Ovary (tissue), 9 donors: ENCODE measurements around the gene SYT9. TPM values are rescaled to one million over a fixed set of nuclear protein-coding genes. Genes with fewer than 3 reads are reported as not detected.

Experiments used
- DNase-seq, 5 donors: peaks; one replicate each; pipeline ENCODE4 v3.0.0-alpha.2; 2019 to 2020
- H3K27ac ChIP-seq, 2 donors: fragments of 200-600 bp; one replicate each; pipeline versions ENCODE4 v1.5.1 to v1.8.0; 2019 to 2022
- H3K27me3 ChIP-seq: fragments of 200-600 bp; one replicate; pipeline ENCODE4 v1.8.0; 2022
- H3K36me3 ChIP-seq: fragments of 200-600 bp; sonication (generic); one replicate; pipeline ENCODE4 v1.5.1; 2019
- H3K4me1 ChIP-seq: one replicate; pipeline ENCODE4 v1.8.1; 2013; ENCODE audit warnings: mild to moderate bottlenecking, moderate library complexity; ENCODE audit not compliant: insufficient read depth
- H3K4me3 ChIP-seq: fragments of 200-600 bp; sonication (generic); one replicate; pipeline ENCODE4 v1.5.1; 2017
- H3K9me3 ChIP-seq, 2 donors: fragments of 200-600 bp in 1 of 2; sonication (generic) in 1 of 2; one replicate each; pipeline versions ENCODE4 v1.5.1 to v1.8.1; 2013 to 2019; ENCODE audit warnings: mild to moderate bottlenecking in 1 of 2, moderate library complexity in 1 of 2
- EP300 ChIP-seq: sonication (generic); formaldehyde crosslinking; IDR thresholded peaks from one replicate; pipeline ENCODE4 v1.6.1; 2017; ENCODE audit warnings: antibody characterized with exemption
- POLR2A ChIP-seq: fragments of 450-650 bp; IDR thresholded peaks from one replicate; pipeline ENCODE4 v1.6.1; 2017; ENCODE audit warnings: antibody characterized with exemption, mild to moderate bottlenecking, moderate library complexity
- WGBS, 3 donors: extraction: QIAGEN DNeasy Blood & Tissue Kit in 1 of 3; methylation state at CpG; one replicate each; pipeline versions ENCODE4 v1.1.5 to v1.1.7; 2013 to 2017; 5-methylcytosine and 5-hydroxymethylcytosine counted together
- intact Hi-C, 4 donors: fragments of 100-400 bp; cut with DNase I; formaldehyde crosslinking; loops; one replicate each; pipeline versions ENCODE4 v1.11.0 to v1.15.1; 2022 to 2023
- polyA plus RNA-seq, 2 donors: library from polyadenylated mRNA; stranded (reverse); fragments of 200-250 nt in 1 of 2; fragments of 350-450 nt in 1 of 2; fragmentation: Illumina TruSeq in 1 of 2; extraction: RNeasy Lipid Tissue Mini Kit (QIAGEN cat#74804) in 1 of 2; gene quantifications; one replicate each; pipeline ENCODE4 v1.2.3, GENCODE V29; 2013 to 2014
- total RNA-seq, 7 donors: library from RNA; depleted of rRNA in 2 of 7; stranded (reverse); fragments of >200 nt in 2 of 7; fragmentation: NEBNext Ultra II Directional in 3 of 7; extraction: Animal tissue kit (Norgen Biotek cat#: 25700) in 3 of 7; gene quantifications; one replicate each; pipeline versions ENCODE4 v1.1.0 to v1.2.4, GENCODE V29; 2016 to 2023
- TF ChIP-seq, protein P1 (sequence below), 3 donors: fragments of 450-650 bp in 2 of 3; fragments of 200-600 bp in 1 of 3; IDR thresholded peaks; one replicate each; pipeline versions ENCODE4 v1.5.1 to v1.8.0; 2016 to 2022; ENCODE audit warnings: antibody characterized with exemption in 3 of 3, mild to moderate bottlenecking in 1 of 3
- donor health status: DM: no; HTN: no; CAD: no; lungs with moderate emphysema.
- donor health status: DM: no; HTN: no; CAD: no.
- donor health status: Bipolar disorder and iron deficiency.
- donor health status: DM: yes; HTN: yes; CAD: no.
- donor health status: DM: no; HTN: no; CAD: no.
- donor health status: DM: yes; HTN: yes; CAD: no.

The SYT9 gene
- total and polyA plus RNA-seq, 9 donors = 0.05 to 0.48 (median 0.13) TPM; not detected in 3

DNA sequence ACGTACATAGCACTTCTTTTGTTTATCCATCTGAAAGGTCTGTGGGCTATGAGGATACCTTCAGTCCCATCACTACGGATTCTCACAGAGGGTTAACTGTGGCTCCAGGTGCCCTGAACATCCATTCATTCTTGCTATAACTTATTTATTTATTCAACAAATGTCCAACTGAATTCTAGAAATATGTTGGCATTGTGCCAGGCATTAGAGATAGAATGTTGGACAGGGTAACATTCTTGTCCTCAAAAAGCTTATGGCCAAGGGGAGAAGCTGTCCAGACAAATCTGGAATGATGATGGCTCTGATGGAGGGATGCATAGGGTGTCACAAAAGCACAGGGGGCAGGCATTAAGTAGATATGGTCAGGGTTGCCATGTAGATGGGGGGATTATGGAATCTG lies 242.0 kb downstream of the SYT9 start:
- Histone ChIP-seq H3K4me3 (no peak overlapping the region), H3K27me3 (no peaks in the 10 kb centered on the region), H3K36me3 (no peaks in the 10 kb centered on the region), H3K9me3 (no peaks in the 10 kb centered on the region), H3K4me1 (no peaks in the 10 kb centered on the region), H3K27ac (no peak overlapping the region)
- no peak for TF ChIP-seq POLR2A
- TF ChIP-seq, protein P1, sequence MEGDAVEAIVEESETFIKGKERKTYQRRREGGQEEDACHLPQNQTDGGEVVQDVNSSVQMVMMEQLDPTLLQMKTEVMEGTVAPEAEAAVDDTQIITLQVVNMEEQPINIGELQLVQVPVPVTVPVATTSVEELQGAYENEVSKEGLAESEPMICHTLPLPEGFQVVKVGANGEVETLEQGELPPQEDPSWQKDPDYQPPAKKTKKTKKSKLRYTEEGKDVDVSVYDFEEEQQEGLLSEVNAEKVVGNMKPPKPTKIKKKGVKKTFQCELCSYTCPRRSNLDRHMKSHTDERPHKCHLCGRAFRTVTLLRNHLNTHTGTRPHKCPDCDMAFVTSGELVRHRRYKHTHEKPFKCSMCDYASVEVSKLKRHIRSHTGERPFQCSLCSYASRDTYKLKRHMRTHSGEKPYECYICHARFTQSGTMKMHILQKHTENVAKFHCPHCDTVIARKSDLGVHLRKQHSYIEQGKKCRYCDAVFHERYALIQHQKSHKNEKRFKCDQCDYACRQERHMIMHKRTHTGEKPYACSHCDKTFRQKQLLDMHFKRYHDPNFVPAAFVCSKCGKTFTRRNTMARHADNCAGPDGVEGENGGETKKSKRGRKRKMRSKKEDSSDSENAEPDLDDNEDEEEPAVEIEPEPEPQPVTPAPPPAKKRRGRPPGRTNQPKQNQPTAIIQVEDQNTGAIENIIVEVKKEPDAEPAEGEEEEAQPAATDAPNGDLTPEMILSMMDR (IDR thresholded peaks at IDR 0.05) = no peak
- no peak for DNase-seq
- intact Hi-C loops = no loop called here
- 87 to 98% (median 91%) methylated on average over 2 of the region's 2 CpGs for WGBS, 3 donors

DNA sequence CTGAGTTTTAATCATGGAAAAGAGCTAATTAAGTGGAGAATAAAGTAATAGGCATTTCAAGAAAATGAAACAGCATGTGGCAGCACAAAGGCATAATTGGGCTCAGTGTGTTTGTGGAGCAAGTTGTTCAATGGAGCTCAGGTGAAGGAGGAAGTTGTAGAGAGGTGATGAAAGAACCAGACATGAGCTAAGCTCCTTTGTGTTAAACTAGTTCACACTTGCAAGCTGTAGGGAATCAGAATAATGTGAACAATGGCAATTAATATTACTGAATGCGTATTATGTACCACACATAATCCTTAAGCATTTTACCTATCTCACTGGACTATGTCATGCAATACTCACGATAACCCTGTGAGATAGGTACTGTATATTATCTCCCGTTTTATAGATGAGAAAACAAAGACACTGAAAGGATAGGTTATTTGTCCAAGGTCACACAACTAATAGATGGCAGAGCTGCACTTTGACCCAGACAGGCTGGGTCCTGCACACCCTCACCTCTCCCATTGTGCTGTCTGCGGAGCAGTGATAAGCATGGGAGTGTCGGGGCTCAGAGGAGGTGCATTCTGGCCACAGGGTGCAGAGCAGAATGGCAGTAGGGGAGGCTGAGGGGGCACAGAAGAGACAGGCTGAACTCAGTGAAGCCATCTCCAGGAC lies 242.5 kb downstream of the SYT9 start:
- H3K36me3 ChIP-seq = no peaks in the 10 kb centered on the region
- intact Hi-C loops = no loop called here
- no peak overlapping the region for H3K27ac ChIP-seq
- H3K4me1 ChIP-seq = no peaks in the 10 kb centered on the region
- TF ChIP-seq, protein P1 (IDR thresholded peaks at IDR 0.05) = no peak
- TF ChIP-seq EP300 (no peak), POLR2A (no peak)
- no peak overlapping the region for H3K4me3 ChIP-seq
- no peak for DNase-seq
- H3K9me3 ChIP-seq = no peaks in the 10 kb centered on the region
- H3K27me3 ChIP-seq = no peaks in the 10 kb centered on the region
- WGBS, 3 donors = 85 to 95% (median 90%) methylated on average over 5 of the region's 5 CpGs

DNA sequence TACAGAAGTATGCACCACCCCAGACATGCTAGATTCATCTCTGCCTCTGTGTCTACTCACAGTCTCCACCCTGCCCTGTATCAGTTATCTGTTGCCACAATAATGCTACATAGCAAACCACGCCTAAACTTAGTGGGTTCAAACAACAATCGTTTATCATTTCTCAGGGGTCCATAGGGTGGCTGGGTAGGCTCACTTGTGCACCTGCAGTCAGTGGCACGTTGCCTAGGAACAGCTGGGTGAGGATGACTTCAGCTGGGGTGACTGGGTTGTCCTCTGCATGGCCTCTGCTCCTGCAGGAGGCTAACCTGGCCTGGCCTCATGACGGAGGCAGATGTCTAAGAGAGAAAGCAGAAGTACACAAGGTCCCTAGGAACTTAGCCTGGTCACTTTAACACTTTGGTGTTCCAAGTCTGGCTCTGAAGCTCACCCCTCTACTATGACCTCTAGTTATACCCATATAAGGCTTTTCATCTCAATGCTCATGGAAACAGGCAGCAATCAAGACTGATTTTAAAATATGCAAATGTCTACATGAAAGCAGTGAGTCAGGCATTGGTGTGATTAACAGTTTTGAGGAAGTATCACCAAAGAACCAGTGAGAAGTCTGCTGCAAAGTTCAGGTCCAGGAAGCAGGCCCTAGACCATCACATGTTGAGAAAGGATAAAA lies 244.3 kb downstream of the SYT9 start:
- no peak for DNase-seq
- Histone ChIP-seq H3K36me3 (no peaks in the 10 kb centered on the region), H3K27ac (no peak overlapping the region), H3K4me1 (no peaks in the 10 kb centered on the region), H3K27me3 (no peaks in the 10 kb centered on the region), H3K9me3 (no peaks in the 10 kb centered on the region), H3K4me3 (no peak overlapping the region)
- TF ChIP-seq POLR2A (no peak), EP300 (no peak)
- TF ChIP-seq, protein P1 (IDR thresholded peaks at IDR 0.05) = no peak
- intact Hi-C loops = no loop called here
- 81 to 91% (median 82%) methylated on average over 4 of the region's 4 CpGs for WGBS, 3 donors

DNA sequence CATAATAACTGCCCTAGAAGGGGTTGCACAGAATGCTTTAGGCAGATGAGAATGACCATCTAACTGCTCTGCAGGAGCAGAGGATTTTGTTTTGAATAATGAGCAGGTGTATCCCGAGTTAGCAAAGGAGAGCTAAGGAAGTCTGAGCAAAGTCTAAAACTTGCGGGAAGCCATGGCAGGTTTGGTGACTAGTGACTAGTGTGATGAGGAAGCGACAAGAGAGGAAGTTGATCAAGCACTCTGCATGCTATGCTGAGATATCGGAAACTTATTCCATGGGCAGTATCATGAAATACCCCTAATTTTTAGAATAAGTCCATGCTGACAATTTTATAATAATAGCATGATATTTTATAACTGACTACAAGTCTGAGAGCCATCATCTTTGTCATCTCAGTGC lies 246.5 kb downstream of the SYT9 start:
- H3K27ac ChIP-seq = no peak overlapping the region
- H3K4me3 ChIP-seq = no peak overlapping the region
- no peak for TF ChIP-seq POLR2A
- TF ChIP-seq EP300 = no peak
- TF ChIP-seq, protein P1 (IDR thresholded peaks at IDR 0.05) = no peak
- DNase-seq = no peak
- H3K36me3 ChIP-seq = no peaks in the 10 kb centered on the region
- H3K9me3 ChIP-seq = no peaks in the 10 kb centered on the region
- no peaks in the 10 kb centered on the region for H3K4me1 ChIP-seq
- WGBS, 3 donors = 90 to 93% (median 91%) methylated on average over 4 of the region's 4 CpGs
- intact Hi-C loops = no loop called here
- H3K27me3 ChIP-seq = no peaks in the 10 kb centered on the region
